PFSK-1 (cell line): Measurements from ENCODE around the gene OR1S1.

Experiments
- POLR2AphosphoS5 ChIP-seq: IDR thresholded peaks from 2 replicates; pipeline ENCODE4 v1.6.1; 2012; ENCODE audit warnings: low read depth, mild to moderate bottlenecking, control low read depth, low read length, moderate library complexity
- REST ChIP-seq, 2 experiments: IDR thresholded peaks; 2 replicates each; pipeline versions ENCODE4 v1.6.1 to v1.8.0; 2011 to 2012; ENCODE audit warnings: low read depth in 2 of 2, low read length in 2 of 2, control low read depth in 1 of 2, inconsistent platforms in 1 of 2, mild to moderate bottlenecking in 1 of 2, moderate library complexity in 1 of 2; ENCODE audit not compliant: insufficient read depth in 1 of 2
- TAF1 ChIP-seq: IDR thresholded peaks from 2 replicates; pipeline ENCODE4 v1.6.1; 2012; ENCODE audit warnings: low read length, control low read depth, borderline replicate concordance; ENCODE audit not compliant: insufficient read depth

GRCh38 chr11:58193391-58193790, 19.1 kb upstream of the OR1S1 start:
- TF ChIP-seq POLR2AphosphoS5 (no peak), TAF1 (no peak), REST (IDR thresholded peaks at IDR 0.05; ENCODE audit: insufficient read depth in 1 of 2, low read depth in 2 of 2, low read length in 2 of 2) (no peak)
